ENCODE results near the gene SLC34A3.
A peak's percentile ranks its signal among the peaks of the same experiment; 100 is the strongest.

The SLC34A3 gene

GRCh38 chr9:137218754-137219271 lies 11.9 kb upstream of the SLC34A3 start:
- DNase-seq: no peak

- DNase-seq: no peak
Measured at GRCh38 chr9:137219757-137220316, 10.9 kb upstream of the SLC34A3 start.

DNA sequence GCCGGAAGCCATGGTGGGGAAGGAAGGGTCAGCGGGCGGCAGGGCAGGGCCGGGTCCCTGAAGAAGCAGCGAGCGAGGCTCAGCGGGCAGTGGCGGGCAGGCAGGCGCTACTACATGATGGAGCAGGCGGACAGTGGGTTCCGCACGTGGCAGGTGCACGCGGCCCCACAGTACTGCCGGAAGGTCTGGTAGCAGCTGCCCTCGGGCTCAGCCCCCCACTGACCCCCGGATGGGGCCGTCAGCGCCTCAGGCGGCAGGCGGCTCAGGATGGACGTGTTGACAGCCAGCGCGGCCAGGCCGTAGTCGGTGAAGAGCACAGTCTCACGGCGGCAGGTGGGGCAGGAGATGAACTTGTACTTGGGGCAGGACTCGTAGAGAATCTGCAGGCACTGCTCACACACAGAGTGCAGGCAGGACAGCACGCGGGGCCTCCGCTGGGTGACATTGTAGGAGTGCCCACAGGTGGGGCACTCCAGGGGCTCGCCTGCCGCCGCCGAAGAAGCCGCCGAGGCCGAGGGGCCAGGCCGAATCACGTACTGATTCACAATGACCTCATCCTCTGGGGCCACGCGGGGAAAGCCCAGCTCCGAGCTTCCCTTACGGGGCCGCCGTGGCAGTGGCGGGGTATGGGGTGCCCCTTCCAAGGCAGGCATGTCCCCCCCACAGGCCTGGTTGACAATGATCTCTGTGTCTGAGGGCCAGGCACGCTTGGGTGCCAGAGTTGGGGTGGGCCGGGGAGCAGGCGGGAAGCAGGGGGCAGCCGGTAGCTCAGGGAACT lies 10.2 kb upstream of the SLC34A3 start:
- no peak for DNase-seq

- no peak for DNase-seq
Measured at GRCh38 chr9:137221095-137221505, 9.6 kb upstream of the SLC34A3 start.

DNA sequence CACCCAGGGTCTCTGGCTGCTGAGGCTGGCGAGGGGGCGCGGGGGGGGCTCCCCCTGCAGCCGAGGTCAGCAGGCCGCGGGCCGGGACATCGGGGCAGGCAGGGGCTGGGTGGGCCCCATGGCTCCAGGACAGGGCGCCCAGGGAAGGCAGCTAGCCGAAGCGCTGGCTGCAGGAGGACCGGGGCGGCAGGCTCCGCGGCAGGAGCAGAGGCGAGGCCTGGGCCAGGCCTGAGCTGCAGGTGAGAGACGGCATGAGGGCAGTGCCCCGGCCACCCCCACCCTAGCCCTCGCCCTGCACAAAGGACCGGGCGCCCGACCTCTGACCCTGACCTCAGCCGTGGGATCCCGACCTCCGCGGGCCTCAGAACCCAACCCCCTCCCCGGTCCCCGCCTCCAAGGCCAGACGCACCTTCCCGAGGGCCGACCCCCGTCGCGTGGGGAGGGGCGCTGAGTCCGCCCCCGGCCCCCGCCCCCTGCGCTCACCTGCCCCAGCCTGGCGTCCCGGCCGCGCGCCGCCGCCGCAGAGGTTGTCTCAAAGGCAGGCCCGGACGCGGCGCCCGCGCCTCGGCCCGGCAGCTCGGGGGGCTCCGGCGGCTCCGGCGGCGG lies 9.1 kb upstream of the SLC34A3 start:
- no peak for DNase-seq

DNA sequence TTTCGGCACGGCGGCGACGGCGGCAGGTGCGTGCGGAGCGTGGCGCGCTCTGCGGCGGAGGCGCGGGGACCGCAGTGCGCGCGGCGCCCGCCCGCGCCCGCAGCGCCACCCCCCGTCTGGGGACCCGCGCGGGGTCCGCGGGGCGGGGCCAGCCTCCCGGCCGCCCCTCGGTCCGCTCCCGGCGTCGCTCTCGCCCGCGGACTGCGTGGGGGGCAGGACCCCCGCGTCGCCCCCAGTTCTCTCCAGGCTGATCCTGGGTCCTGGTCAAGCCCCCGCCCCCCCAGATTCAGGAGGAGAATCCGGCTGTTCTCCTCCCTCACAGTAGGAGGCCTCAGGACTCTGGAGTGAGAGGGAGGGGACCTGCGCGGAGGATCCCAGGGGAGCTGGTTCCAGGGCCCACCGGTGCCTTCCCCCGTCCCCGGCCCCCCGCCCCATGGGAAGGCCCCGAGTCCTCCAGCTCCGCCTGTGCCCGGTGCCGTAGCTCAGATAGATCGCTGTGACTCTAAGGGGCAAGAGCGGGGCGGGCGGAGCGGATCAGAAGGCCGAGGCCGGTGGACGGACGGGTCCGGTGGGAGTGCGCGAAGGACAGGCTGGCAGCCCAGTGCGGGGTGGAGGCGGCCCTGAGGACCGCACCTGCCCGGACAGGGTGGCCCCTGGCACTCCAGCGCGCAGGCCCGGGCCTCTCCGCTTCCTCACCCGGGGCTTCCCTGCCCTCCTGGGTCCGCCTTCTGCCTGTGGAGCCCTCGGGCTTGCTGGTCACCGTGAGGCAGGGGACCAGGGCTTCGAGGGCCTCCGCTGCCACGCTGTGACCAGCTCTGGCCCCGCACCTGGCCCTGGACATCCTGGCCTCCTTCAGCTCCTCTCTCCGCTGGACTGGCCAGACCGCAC lies 8.3 kb upstream of the SLC34A3 start, which contains the start of gene RNF208:
Gene RNF208 (minus strand): TSS at position 51 of the 888 bp plus-strand sequence. CDS start 1,028 bp downstream, outside the sequence.
- no peak for DNase-seq

DNA sequence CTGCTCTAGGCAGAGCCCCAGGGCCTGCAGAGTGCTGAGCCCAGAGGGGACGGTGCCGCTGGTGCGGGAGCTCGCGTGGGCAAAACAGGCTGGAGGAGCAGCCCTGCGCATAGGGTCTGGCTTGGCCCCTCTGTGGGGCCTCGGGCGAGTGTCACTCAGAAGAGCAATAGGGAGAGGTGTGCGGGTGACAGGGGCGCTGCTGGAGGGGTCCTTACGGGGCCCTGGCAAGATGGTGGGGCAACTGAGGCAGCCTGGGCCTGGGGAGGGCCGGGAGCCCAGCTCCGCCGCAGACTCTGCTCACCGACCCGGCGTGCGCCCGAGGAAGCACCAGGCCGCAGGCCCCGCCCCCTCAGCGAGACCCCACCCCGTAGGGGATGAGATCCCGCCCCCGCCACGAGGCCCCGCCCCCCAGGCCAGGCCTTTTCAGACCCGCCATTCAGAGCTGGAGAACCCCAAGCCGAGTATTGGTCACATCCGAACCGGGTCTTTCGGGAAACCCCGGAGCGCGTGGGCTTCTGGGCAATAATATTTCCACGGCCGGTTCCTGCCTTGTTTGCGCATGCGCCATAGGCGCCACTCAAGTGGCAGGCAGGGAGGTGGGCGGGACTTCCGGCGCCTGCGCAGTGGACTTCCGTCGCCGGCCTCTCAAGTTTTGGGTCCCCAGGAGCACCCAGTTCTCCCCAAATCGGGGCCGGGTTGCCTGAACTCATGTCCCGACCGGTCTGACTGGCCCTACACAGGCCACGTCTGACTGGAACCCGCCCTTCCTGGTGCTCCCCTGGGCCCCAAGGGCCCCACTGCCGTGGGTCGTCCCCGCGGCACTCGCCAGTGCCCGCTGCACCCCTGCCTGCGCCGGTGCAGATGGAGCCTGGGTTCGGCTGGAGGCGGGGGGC lies 7.4 kb upstream of the SLC34A3 start:
- peak; percentile 79 for DNase-seq

DNA sequence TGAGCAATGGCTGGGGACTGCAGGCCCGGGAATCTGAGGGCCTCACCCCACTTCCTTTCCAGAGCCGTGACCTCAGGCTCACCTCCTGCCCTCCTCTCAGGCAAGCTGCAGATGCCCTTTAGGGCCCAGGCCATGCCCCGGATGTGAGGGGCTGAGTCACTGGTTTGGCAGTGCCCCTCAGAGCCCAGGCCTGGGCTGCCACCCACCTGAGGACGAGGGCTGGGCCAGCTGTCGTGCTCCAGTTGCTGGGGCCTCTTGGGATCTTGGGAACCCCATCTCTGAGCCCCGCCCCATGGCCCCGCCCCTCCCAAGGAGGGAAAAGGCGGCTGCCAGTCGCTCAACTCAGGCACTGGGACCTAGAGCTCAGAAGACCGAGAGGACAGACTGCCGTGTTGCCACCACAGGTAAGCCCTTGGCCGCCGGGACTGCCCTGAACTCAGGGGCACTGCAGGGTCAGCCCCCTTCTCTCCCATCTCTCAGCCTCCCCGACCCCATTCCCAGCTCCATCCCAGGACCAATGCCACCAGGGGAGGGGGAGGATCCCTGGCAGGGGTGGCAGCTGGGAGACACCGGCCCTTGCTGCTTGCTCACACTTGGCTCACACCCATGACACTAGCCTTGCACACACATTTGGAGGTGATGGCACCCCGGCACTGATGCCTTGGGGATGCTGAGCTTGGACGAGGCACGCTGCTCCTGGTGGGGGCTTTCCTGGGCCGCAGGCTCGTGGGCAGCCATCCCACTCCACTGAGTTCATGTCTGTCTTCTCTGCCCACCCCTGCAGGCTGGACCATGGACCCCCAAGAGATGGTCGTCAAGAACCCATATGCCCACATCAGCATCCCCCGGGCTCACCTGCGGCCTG lies 5.6 kb upstream of the SLC34A3 start, which contains the start of gene CYSRT1:
Gene CYSRT1 (plus strand): TSS at position 345 of the 865 bp plus-strand sequence. CDS start 448 bp downstream, at position 793.
- DNase-seq: no peak

DNA sequence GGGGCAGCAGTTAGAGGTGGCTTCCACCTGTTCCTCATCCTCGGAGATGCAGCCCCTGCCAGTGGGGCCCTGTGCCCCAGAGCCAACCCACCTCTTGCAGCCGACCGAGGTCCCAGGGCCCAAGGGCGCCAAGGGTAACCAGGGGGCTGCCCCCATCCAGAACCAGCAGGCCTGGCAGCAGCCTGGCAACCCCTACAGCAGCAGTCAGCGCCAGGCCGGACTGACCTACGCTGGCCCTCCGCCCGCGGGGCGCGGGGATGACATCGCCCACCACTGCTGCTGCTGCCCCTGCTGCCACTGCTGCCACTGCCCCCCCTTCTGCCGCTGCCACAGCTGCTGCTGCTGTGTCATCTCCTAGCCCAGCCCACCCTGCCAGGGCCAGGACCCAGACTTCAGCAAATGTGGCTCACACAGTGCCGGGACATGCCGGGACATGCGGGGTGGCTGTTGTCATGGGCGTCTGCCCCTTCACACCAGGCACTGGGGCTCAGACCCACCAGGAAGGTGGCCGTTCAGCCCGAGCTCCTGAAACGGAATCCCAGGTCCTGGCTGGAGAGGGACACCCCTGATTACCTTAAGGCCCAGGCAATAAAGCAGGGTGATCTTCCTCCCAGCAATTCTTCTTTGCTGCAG lies 4.9 kb upstream of the SLC34A3 start:
- no peak for DNase-seq

DNA sequence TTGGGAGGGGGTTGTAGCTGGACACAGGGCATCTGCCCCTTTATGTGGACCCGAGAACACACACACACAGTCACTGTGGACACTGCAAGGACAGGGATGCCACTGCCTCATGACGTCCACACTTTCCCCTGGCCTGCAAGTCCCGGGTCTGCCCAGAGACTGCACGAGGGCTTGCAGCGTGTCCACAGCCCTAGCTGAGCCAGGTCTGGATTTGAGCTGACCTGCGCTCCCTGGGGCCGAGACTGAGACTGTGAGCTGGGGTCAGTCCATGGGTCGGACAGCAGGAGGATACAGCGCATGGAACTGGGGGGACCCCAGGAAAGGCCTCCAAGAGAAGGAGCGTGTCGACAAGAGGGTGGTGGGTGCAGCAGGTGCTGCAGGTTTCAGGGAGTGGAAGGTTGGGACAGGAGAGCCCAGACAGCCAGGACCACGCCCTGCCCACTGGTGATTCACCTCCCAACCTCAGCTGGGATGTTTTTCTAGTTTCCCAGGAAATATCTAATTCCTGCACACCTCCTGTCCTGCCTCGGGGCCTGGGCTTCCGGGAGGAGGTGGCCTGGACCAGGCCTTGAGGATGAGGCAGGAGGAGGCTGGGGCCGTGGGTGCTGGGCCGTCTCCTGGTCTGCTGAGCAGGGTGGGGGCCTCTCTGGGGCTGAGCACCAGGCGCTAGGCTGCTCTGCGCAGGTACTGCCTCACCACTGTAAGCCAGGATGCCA lies 4.2 kb upstream of the SLC34A3 start:
- DNase-seq: no peak

DNA sequence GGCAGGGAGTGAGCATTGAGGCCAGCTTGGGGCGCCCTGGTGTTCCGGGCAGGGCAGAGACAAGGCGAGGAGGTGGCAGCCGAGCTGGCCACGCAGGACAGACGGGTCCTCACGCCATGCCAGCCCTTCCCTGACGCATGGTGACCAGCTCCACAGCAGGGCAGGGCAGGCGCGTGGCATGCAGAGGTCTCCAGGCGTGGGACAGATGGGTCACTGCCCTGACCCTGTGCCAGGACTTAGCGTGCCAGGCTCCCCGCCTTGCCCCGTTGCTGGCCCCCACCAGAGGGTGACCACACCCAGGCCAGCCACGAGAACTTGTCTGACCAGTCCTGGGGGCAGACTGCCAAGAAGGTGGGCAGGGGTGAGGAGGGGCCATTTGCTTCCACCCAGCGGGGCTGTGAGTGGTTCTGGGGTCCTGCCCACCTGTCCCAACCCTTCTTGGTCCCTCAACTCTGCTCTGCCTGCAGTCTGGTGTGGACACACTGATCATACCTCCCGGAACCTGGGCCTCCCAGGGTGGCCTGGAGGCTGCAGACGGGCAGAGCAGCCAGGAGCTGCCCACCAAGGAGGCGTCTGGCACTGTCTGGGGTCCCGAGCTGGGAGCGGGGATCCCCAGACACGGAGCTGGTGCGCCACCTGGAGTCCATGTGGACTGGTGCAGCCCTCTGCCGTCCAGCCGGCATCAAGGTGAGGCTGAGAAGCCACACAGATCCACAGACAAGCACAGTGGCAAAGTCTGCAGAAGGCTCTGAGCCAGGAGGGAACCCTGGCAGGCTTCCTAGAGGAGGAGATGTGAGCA lies 3.4 kb upstream of the SLC34A3 start, which contains the start of gene RNF224:
Gene RNF224 (plus strand): TSS at position 449 of the 799 bp plus-strand sequence. CDS start 834 bp downstream, outside the sequence.
- DNase-seq: peak; percentile 17

DNA sequence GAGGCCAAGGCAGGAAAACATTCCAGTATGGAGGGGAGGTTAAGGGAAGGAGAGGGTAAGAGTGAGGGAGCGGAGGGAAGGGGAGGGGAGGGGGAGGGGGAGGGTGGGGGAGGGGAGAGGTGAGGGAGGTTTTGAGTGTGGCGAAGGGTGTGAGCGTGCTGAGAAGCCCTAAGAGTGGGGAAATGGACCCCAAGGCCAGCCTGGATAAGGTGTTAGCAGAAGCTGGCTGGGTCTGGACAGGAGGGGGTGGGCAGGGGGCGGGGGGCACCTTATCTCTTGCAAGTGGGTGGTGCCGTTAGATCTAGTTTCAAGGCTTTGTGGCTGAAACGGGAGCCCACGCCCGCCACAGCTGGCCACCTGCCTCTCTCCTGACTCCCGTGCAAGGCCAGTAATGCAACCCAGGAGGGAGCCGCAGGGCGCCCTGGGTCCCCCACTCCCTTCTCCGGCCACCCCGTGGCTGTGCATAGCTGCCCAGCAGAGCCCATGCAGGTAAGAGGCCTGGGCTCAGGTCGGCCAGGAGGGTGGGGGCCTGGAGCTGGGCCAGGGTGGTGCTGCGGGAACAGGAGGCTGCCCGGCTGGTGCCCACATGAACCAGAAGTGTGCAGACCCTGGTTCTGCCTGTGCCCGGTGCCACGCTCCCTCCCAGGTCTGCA lies 2.7 kb upstream of the SLC34A3 start:
- DNase-seq: no peak

DNA sequence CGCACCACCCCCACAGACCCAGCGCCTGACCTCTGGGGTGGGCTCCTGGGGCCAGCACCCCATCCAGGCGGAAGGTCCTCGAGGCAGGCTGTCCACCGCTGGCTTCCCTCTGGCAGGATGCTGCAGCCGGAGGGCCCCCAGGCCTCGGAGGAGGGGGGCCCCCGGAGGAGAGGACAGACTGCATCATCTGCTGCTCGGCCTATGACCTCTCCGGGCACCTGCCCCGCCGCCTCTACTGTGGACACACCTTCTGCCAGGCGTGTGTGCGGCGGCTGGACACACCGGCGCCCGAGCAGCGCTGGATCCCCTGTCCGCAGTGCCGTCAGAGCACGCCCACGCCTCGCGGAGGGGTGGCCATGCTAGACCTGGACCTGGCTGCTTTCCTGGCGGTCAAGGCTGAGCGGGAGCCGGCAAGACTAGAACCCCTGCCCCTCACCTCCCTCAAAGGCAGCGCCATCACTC lies 2.2 kb upstream of the SLC34A3 start:
- DNase-seq: no peak

DNA sequence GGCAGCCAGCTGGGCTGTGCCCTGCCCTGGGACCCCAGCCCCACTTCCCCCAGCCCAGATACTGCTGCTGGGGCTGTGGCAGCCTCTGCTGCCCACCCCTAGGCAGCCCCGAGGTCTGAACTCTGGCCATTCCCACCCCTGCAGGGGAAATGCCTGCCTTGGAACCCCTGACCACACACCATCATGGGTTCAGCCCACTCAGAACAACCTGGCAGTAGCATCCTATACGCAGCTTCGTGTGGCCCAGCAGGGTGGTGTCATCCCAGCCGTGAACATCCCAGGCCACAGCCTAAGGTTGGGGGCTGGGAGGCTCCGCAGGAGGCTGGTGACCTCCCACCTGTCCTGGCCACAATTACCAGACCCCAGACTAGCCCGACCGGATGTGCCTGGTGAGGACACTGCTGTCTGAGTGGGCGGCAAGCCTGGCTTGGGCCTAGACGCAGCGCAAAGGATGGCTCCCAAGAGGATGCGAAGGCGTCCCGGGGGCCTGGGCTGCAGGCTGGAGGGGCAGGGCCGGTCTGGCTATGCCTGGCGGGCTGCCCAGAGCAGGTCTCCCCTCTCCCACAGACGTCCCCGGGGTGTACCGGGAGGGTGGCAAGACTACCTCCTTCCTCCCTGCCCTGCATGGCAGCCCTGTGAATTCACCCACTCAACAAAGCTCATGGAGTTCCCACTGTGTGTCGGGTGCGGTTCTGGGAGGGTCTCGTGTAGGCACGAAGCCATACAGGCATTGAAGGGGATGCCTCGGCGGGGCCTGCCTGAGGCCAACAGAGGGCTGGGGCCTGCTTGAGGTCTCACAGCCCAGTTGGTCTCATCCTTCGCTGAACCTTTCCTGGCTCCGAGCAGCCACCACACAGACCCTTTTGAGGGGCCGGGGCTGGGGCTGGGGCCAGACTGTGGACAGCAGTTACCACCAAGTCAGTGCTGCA lies 1.5 kb upstream of the SLC34A3 start:
- DNase-seq: no peak

- DNase-seq: no peak
Measured at GRCh38 chr9:137229903-137230704, 597 bp upstream of the SLC34A3 start.

All from NCI-H1436 treated with DMSO at 0.1 percent for 48 hours (cell line).